Thoracic aorta (tissue), 2 donors: ENCODE results near the gene ETFA. TPM values are rescaled to one million over a fixed set of nuclear protein-coding genes. Genes with fewer than 3 reads are reported as not detected.
"Not testable (repeated sequence)": the region's sequence is repeated elsewhere in the genome, so short reads cannot be mapped to it uniquely, and the experiment has no call there.

Experiments used
- ATAC-seq: fragments of 150-250 bp; one replicate; pipeline ENCODE4 v1.8.0; 2017; ENCODE audit warnings: low read depth; ENCODE audit not compliant: insufficient number of reproducible peaks, low FRiP score
- DNase-seq: peaks from one replicate; pipeline ENCODE4 v3.0.0-alpha.2; 2020; ENCODE audit warnings: low spot score
- H3K27ac ChIP-seq, 2 donors: fragments of 200-600 bp; sonication (generic); 1 replicate in 1 of 2; 2 replicates in 1 of 2; pipeline ENCODE4 v1.5.1; 2016; ENCODE audit warnings: mild to moderate bottlenecking in 2 of 2, moderate library complexity in 2 of 2
- H3K27me3 ChIP-seq: fragments of 200-600 bp; sonication (generic); replicated peaks from 2 replicates; pipeline ENCODE4 v1.6.0; 2016; ENCODE audit warnings: mild to moderate bottlenecking; ENCODE audit not compliant: insufficient read depth
- H3K36me3 ChIP-seq: fragments of 200-600 bp; sonication (generic); one replicate; pipeline ENCODE4 v1.5.1; 2016
- H3K4me1 ChIP-seq, 2 donors: fragments of 200-600 bp; sonication (generic); 1 replicate in 1 of 2; 2 replicates in 1 of 2; pipeline versions ENCODE4 v1.5.1 to v1.6.0; 2016; ENCODE audit warnings: low read depth in 2 of 2, mild to moderate bottlenecking in 1 of 2; ENCODE audit not compliant: control insufficient read depth in 1 of 2
- H3K4me3 ChIP-seq: fragments of 200-600 bp; sonication (generic); 2 replicates; pipeline ENCODE4 v1.5.1; 2016; ENCODE audit warnings: mild to moderate bottlenecking
- H3K9me3 ChIP-seq: fragments of 200-600 bp; sonication (generic); 2 replicates; pipeline ENCODE4 v1.5.1; 2016
- CTCF ChIP-seq: fragments of 200-600 bp; sonication (generic); IDR thresholded peaks from one replicate; pipeline ENCODE4 v1.5.1; 2019; ENCODE audit warnings: antibody characterized with exemption
- total RNA-seq, 2 donors: library from RNA; depleted of rRNA; stranded (reverse); fragments of >200 nt; gene quantifications; one replicate each; pipeline versions ENCODE4 v1.1.0 to v1.2.3, GENCODE V29; 2016

ETFA gene
- total RNA-seq, 2 donors from 2014 or later, result 56.9 to 57.1 TPM

- Histone ChIP-seq H3K36me3 (no peaks in the 10 kb centered on the region), H3K27me3 (no peaks in the 10 kb centered on the region), H3K4me1 (no peaks in the 10 kb centered on the region), H3K27ac (no peak overlapping the region), H3K9me3 (no peaks in the 10 kb centered on the region), H3K4me3 (no peak overlapping the region)
- no peak for DNase-seq
- no peak for TF ChIP-seq CTCF
- ATAC-seq, result no peak
Measured at GRCh38 chr15:76320012-76320411, 8.7 kb upstream of the ETFA start.

GRCh38 chr15:76313731-76314130 is 2.5 kb upstream of the ETFA start:
- H3K36me3 ChIP-seq, result no peaks in the 10 kb centered on the region
- no peak overlapping the region for H3K4me3 ChIP-seq
- TF ChIP-seq CTCF, result no peak
- H3K27me3 ChIP-seq, result no peaks in the 10 kb centered on the region
- H3K9me3 ChIP-seq, result no peaks in the 10 kb centered on the region
- DNase-seq (no peak), ATAC-seq (no peak)
- H3K4me1 ChIP-seq, result peaks cover 10 to 11% of the 10 kb centered on the region in 2 donors
- no peak overlapping the region for H3K27ac ChIP-seq

GRCh38 chr15:76313175-76313567 is 1.9 kb upstream of the ETFA start:
- DNase-seq, H3K27ac ChIP-seq, H3K9me3 ChIP-seq, H3K36me3 ChIP-seq, H3K27me3 ChIP-seq, H3K4me3 ChIP-seq, ATAC-seq: not testable (repeated sequence)
- H3K4me1 ChIP-seq, result peaks cover 10 to 11% of the 10 kb centered on the region in 2 donors

- TF ChIP-seq CTCF, result no peak
- no peak for ATAC-seq
- Histone ChIP-seq H3K9me3 (no peaks in the 10 kb centered on the region), H3K27me3 (no peaks in the 10 kb centered on the region), H3K4me1 (peaks cover 10 to 11% of the 10 kb centered on the region in 2 donors), H3K27ac (no peak overlapping the region), H3K4me3 (no peak overlapping the region), H3K36me3 (no peaks in the 10 kb centered on the region)
- no peak for DNase-seq
Measured at GRCh38 chr15:76312540-76313174, 1.4 kb upstream of the ETFA start.

GRCh38 chr15:76310475-76311099 is 682 bp downstream of the ETFA start:
- no peaks in the 10 kb centered on the region for H3K36me3 ChIP-seq
- peak overlapping the region; percentile 98 for H3K4me3 ChIP-seq
- no peak for TF ChIP-seq CTCF
- no peaks in the 10 kb centered on the region for H3K27me3 ChIP-seq
- peak; percentile 33 for ATAC-seq
- H3K27ac ChIP-seq, result peak overlapping the region; percentile 77 to 90
- peaks cover 10 to 11% of the 10 kb centered on the region in 2 donors for H3K4me1 ChIP-seq
- no peaks in the 10 kb centered on the region for H3K9me3 ChIP-seq
- no peak for DNase-seq
